ENCODE results near the gene C16orf74.

The C16orf74 gene

DNA sequence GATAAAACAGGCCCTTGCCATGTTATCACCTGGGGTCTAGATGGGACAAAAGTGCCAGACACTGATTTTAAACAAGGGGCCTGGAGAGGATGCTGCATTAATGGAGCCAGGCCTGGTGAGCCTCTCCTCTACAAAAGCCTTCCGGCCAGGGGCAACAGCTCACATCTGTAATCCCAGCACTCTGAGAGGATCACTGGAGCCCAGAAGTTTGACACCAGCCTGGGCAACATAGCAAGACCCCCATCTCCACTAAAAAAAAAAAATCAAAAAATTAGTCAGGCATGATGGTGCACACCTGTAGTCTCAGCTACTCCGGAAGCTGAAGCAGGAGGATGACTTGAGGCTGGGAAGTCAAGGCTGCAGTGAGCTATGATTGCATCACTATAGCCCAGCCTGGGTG, 65.6 kb downstream of the C16orf74 start:
- Histone ChIP-seq H3K27me3 (peaks cover 8% of the 10 kb centered on the region), H3K9me3 (no peaks in the 10 kb centered on the region), H3K4me3 (ENCODE audit: low read depth in 1 of 2, low read length in 1 of 2) (no peak overlapping the region), H3K4me1 (ENCODE audit: control insufficient read depth in 1 of 2, insufficient read depth in 1 of 2, low read depth in 1 of 2, low read length in 1 of 2) (peaks cover 8 to 15% of the 10 kb centered on the region in 2 experiments), H3K36me3 (peaks cover 9% of the 10 kb centered on the region), H3K27ac (no peak overlapping the region)
- TF ChIP-seq, protein P1, sequence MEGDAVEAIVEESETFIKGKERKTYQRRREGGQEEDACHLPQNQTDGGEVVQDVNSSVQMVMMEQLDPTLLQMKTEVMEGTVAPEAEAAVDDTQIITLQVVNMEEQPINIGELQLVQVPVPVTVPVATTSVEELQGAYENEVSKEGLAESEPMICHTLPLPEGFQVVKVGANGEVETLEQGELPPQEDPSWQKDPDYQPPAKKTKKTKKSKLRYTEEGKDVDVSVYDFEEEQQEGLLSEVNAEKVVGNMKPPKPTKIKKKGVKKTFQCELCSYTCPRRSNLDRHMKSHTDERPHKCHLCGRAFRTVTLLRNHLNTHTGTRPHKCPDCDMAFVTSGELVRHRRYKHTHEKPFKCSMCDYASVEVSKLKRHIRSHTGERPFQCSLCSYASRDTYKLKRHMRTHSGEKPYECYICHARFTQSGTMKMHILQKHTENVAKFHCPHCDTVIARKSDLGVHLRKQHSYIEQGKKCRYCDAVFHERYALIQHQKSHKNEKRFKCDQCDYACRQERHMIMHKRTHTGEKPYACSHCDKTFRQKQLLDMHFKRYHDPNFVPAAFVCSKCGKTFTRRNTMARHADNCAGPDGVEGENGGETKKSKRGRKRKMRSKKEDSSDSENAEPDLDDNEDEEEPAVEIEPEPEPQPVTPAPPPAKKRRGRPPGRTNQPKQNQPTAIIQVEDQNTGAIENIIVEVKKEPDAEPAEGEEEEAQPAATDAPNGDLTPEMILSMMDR (IDR thresholded peaks at IDR 0.05) = no peak

DNA sequence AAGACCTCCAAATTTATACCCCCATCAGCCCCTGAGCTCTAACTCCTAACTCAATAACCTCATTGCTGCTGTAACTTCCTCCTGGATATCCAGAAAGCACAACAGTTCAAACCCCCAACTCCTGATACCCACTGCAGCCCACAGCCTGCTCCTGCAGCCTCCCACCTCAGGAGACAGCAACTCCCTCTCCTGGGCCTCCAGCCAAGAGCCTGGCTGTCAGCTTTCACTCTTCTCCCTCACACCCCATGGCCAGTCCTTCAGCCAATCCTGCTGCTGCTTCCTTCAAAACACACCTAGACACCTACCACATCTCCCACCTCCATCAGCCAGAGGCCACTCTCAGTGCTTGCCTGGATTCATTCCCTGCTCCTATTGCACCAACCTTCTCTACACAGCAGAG, 67.5 kb downstream of the C16orf74 start:
- Histone ChIP-seq H3K27me3 (no peaks in the 10 kb centered on the region), H3K27ac (no peak overlapping the region), H3K4me3 (ENCODE audit: low read depth in 1 of 2, low read length in 1 of 2) (no peak overlapping the region), H3K36me3 (peaks cover 20% of the 10 kb centered on the region), H3K4me1 (ENCODE audit: control insufficient read depth in 1 of 2, insufficient read depth in 1 of 2, low read depth in 1 of 2, low read length in 1 of 2) (peaks cover 2 to 8% of the 10 kb centered on the region in 2 experiments), H3K9me3 (no peaks in the 10 kb centered on the region)
- TF ChIP-seq, protein P1 (IDR thresholded peaks at IDR 0.05) = no peak

DNA sequence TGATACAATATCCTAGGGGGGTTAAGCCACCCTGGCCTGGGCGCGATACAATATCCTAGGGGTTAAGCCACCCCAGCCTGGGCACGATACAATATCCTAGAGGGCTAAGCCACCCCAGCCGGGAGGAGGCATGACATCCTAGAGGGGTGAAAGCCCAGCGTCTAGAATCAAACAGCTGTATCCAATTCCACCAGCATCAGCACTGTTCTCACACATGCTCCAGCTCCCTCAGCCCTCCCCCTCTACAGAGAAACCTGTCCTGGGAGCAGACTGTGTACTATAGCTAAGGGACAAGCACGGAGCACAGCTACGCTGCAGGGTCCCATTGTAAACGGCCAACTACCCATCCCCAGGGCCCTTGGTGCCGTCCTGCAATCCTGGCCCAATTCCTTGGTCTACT, 68.4 kb downstream of the C16orf74 start:
- no peak overlapping the region for H3K27ac ChIP-seq
- no peaks in the 10 kb centered on the region for H3K9me3 ChIP-seq
- H3K4me3 ChIP-seq (ENCODE audit: low read depth in 1 of 2, low read length in 1 of 2) = no peak overlapping the region
- no peaks in the 10 kb centered on the region for H3K4me1 ChIP-seq (ENCODE audit: control insufficient read depth in 1 of 2, insufficient read depth in 1 of 2, low read depth in 1 of 2, low read length in 1 of 2)
- TF ChIP-seq, protein P1 (IDR thresholded peaks at IDR 0.05) = no peak
- peaks cover 29% of the 10 kb centered on the region for H3K36me3 ChIP-seq
- no peaks in the 10 kb centered on the region for H3K27me3 ChIP-seq

DNA sequence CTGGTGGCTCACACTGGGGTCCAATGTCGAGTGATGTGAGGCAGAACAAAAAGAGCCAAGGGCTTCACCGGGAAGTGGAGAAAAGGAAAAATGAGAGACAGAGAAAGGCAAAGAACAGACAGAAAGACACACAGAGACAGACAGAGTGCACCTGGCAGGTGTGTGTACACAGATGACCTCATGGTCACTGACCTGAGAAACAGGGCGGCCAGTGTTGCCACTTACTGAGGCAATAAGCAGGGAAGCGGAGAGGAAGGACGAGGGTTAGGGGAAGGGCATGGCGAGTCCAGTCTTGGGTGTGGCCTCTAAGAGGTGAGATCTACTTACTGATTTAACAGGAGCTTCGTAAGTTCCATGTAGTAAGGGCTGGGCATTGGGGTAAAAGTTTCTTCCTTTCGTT, 69.6 kb downstream of the C16orf74 start:
- Histone ChIP-seq H3K36me3 (peaks cover 41% of the 10 kb centered on the region), H3K4me3 (ENCODE audit: low read depth in 1 of 2, low read length in 1 of 2) (no peak overlapping the region), H3K4me1 (ENCODE audit: control insufficient read depth in 1 of 2, insufficient read depth in 1 of 2, low read depth in 1 of 2, low read length in 1 of 2) (no peaks in the 10 kb centered on the region), H3K9me3 (no peaks in the 10 kb centered on the region), H3K27me3 (no peaks in the 10 kb centered on the region), H3K27ac (no peak overlapping the region)
- TF ChIP-seq, protein P1 (IDR thresholded peaks at IDR 0.05) = no peak

DNA sequence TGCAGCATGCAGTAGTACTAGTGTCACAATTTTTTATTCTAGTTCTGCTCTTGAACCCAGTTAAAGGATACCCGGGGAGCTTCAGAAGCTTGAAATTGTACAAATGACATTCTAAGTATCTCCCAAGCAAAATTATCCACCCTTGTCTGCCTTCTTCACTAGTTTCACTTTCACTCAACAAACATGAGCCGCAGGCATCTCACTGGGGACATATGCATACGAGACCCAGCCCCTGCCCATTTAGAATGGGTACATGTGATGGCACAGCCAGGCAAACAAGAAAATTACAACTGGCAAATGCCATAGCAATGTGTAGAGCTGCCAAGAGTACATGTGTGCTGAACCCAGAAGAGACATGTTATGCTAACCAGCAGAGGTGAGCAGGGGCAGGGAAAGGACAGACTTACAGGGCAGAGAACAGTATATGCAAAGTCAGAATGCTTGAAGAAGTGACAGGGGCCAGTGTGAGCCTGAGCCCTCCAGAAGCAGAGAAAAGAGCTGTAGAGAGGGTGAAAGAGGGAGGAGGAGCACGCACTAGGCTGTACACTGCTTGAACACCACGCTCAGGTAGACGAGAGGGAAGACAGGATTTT, 70.4 kb downstream of the C16orf74 start:
- no peaks in the 10 kb centered on the region for H3K27me3 ChIP-seq
- no peak overlapping the region for H3K4me3 ChIP-seq (ENCODE audit: low read depth in 1 of 2, low read length in 1 of 2)
- no peaks in the 10 kb centered on the region for H3K9me3 ChIP-seq
- H3K4me1 ChIP-seq (ENCODE audit: control insufficient read depth in 1 of 2, insufficient read depth in 1 of 2, low read depth in 1 of 2, low read length in 1 of 2) = no peaks in the 10 kb centered on the region
- TF ChIP-seq, protein P1 (IDR thresholded peaks at IDR 0.05) = no peak
- no peak overlapping the region for H3K27ac ChIP-seq
- peaks cover 48% of the 10 kb centered on the region for H3K36me3 ChIP-seq

All from neutrophil (primary cell).